ENCODE results near the gene KIF11. TPM values are rescaled to one million over a fixed set of nuclear protein-coding genes. Genes with fewer than 3 reads are reported as not detected.
"Not testable (repeated sequence)": the region's sequence is repeated elsewhere in the genome, so short reads cannot be mapped to it uniquely, and the experiment has no call there.

Gene KIF11
- total RNA-seq, 2 donors from 2014 or later, result 36.5 to 55.7 TPM

- peak; percentile 77 for TF ChIP-seq CTCF (conservative IDR thresholded peaks at IDR 0.05)
- H3K4me3 Mint-ChIP-seq, result peak within 1 kb of the TSS; percentile 81
- H3K27me3 Mint-ChIP-seq (ENCODE audit: insufficient read depth), result no peaks in the 10 kb centered on the region
- WGBS, 2 experiments (ENCODE audit: insufficient coverage in 1 of 2, insufficient read length in 1 of 2), result 0% methylated on average over 38 to 80 of the region's 80 CpGs
- H3K4me1 ChIP-seq (ENCODE audit: control insufficient read depth, insufficient read depth, low read length), result no peaks in the 10 kb centered on the region
- peaks cover 23% of the 10 kb centered on the region for H3K4me1 Mint-ChIP-seq
- H3K9me3 ChIP-seq (ENCODE audit: control insufficient read depth, low read length), result no peaks in the 10 kb centered on the region
- peaks cover 7% of the 10 kb centered on the region for H3K36me3 Mint-ChIP-seq (ENCODE audit: low read depth)
- H3K27ac Mint-ChIP-seq, result peak within 1 kb of the TSS; percentile 90
- H3K4me3 ChIP-seq (ENCODE audit: low read length), result peak within 1 kb of the TSS; percentile 98
- H3K36me3 ChIP-seq (ENCODE audit: control insufficient read depth, insufficient read depth, low read length), result peaks cover 13% of the 10 kb centered on the region
- peak; percentile 97 for DNase-seq
- H3K27ac ChIP-seq (ENCODE audit: low read depth, low read length), result peak within 1 kb of the TSS; percentile 94
- no peaks in the 10 kb centered on the region for H3K9me3 Mint-ChIP-seq
- no peaks in the 10 kb centered on the region for H3K27me3 ChIP-seq (ENCODE audit: control insufficient read depth, insufficient read depth, low read length, poor library complexity, severe bottlenecking)
- H3K9ac ChIP-seq (ENCODE audit: extremely low read depth, low read length, poor library complexity, severe bottlenecking), result peak within 1 kb of the TSS; percentile 90
Observed at GRCh38 chr10:92573798-92574547, 19.0 kb upstream of the KIF11 start, which contains the start of gene IDE. Gene IDE, minus strand, starts transcription at chr10:92574093. Its CDS starts 74 bp downstream, at chr10:92574019.

GRCh38 chr10:92574548-92575261 lies 18.2 kb upstream of the KIF11 start:
- Histone ChIP-seq H3K4me3 (ENCODE audit: low read length) (peak overlapping the region; percentile 98), H3K9me3 (ENCODE audit: control insufficient read depth, low read length) (no peaks in the 10 kb centered on the region)
- peak overlapping the region; percentile 90 for H3K27ac Mint-ChIP-seq

GRCh38 chr10:92575961-92576360 lies 17.0 kb upstream of the KIF11 start:
- Histone ChIP-seq H3K36me3 (ENCODE audit: control insufficient read depth, insufficient read depth, low read length) (no peaks in the 10 kb centered on the region), H3K4me3 (ENCODE audit: low read length) (no peak overlapping the region), H3K27me3 (ENCODE audit: control insufficient read depth, insufficient read depth, low read length, poor library complexity, severe bottlenecking) (no peaks in the 10 kb centered on the region), H3K4me1 (ENCODE audit: control insufficient read depth, insufficient read depth, low read length) (no peaks in the 10 kb centered on the region), H3K9ac (ENCODE audit: extremely low read depth, low read length, poor library complexity, severe bottlenecking) (no peak overlapping the region), H3K9me3 (ENCODE audit: control insufficient read depth, low read length) (no peaks in the 10 kb centered on the region), H3K27ac (ENCODE audit: low read depth, low read length) (no peak overlapping the region)
- H3K4me1 Mint-ChIP-seq, result peaks cover 23% of the 10 kb centered on the region
- DNase-seq, result no peak
- no peak for TF ChIP-seq CTCF (conservative IDR thresholded peaks at IDR 0.05)
- no peaks in the 10 kb centered on the region for H3K27me3 Mint-ChIP-seq (ENCODE audit: insufficient read depth)
- no peak overlapping the region for H3K27ac Mint-ChIP-seq
- no peaks in the 10 kb centered on the region for H3K9me3 Mint-ChIP-seq
- no peaks in the 10 kb centered on the region for H3K36me3 Mint-ChIP-seq (ENCODE audit: low read depth)
- H3K4me3 Mint-ChIP-seq, result no peak overlapping the region

More at GRCh38 chr10:92574548-92575261, 18.2 kb upstream of the KIF11 start:
- 12 to 17% methylated on average over 15 to 19 of the region's 22 CpGs for WGBS, 2 experiments (ENCODE audit: insufficient coverage in 1 of 2, insufficient read length in 1 of 2)
- no peak for DNase-seq
- Mint-ChIP-seq H3K4me3 (peak overlapping the region; percentile 81), H3K27me3 (ENCODE audit: insufficient read depth) (no peaks in the 10 kb centered on the region), H3K4me1 (peaks cover 23% of the 10 kb centered on the region), H3K36me3 (ENCODE audit: low read depth) (no peaks in the 10 kb centered on the region), H3K9me3 (no peaks in the 10 kb centered on the region)
- Histone ChIP-seq H3K4me1 (ENCODE audit: control insufficient read depth, insufficient read depth, low read length) (no peaks in the 10 kb centered on the region), H3K9ac (ENCODE audit: extremely low read depth, low read length, poor library complexity, severe bottlenecking) (peak overlapping the region; percentile 90), H3K27me3 (ENCODE audit: control insufficient read depth, insufficient read depth, low read length, poor library complexity, severe bottlenecking) (no peaks in the 10 kb centered on the region), H3K27ac (ENCODE audit: low read depth, low read length) (peak overlapping the region; percentile 94), H3K36me3 (ENCODE audit: control insufficient read depth, insufficient read depth, low read length) (peaks cover 6% of the 10 kb centered on the region)
- peak; percentile 61 for TF ChIP-seq CTCF (conservative IDR thresholded peaks at IDR 0.05)

GRCh38 chr10:92582347-92582746 lies 10.6 kb upstream of the KIF11 start:
- not testable (repeated sequence) for H3K27ac Mint-ChIP-seq; H3K27ac ChIP-seq (ENCODE audit: low read depth, low read length); H3K4me1 Mint-ChIP-seq; H3K27me3 Mint-ChIP-seq (ENCODE audit: insufficient read depth); H3K4me3 ChIP-seq (ENCODE audit: low read length); H3K9me3 ChIP-seq (ENCODE audit: control insufficient read depth, low read length); DNase-seq; H3K27me3 ChIP-seq (ENCODE audit: control insufficient read depth, insufficient read depth, low read length, poor library complexity, severe bottlenecking); H3K36me3 Mint-ChIP-seq (ENCODE audit: low read depth); H3K4me1 ChIP-seq (ENCODE audit: control insufficient read depth, insufficient read depth, low read length); H3K36me3 ChIP-seq (ENCODE audit: control insufficient read depth, insufficient read depth, low read length); H3K4me3 Mint-ChIP-seq; H3K9me3 Mint-ChIP-seq; H3K9ac ChIP-seq (ENCODE audit: extremely low read depth, low read length, poor library complexity, severe bottlenecking)
- 93 to 96% methylated on average over 5 to 6 of the region's 6 CpGs for whole genome bisulfite sequencing, 2 experiments (ENCODE audit: insufficient coverage in 1 of 2, insufficient read length in 1 of 2)
